Fibroblast of lung (primary cell): Measurements from ENCODE around the gene TNP2. TPM values are rescaled to one million over a fixed set of nuclear protein-coding genes. Genes with fewer than 3 reads are reported as not detected.

Source experiments
- DNase-seq, 2 donors: peaks; one replicate each; pipeline versions ENCODE4 v3.0.0 to v3.0.0-alpha.2; 2010; ENCODE audit warnings: low read depth in 2 of 2
- H2AFZ ChIP-seq: 2 replicates; pipeline ENCODE4 v1.5.1; 2012; ENCODE audit warnings: low read length, control low read depth, inconsistent platforms
- H3K27ac ChIP-seq: 2 replicates; pipeline ENCODE4 v1.5.1; 2011; ENCODE audit warnings: low read length, control low read depth; ENCODE audit not compliant: insufficient read depth
- H3K27me3 ChIP-seq: 2 replicates; pipeline ENCODE4 v1.5.1; 2011; ENCODE audit warnings: mild to moderate bottlenecking, low read length; ENCODE audit not compliant: control insufficient read depth, insufficient read depth
- H3K36me3 ChIP-seq: 2 replicates; pipeline ENCODE4 v1.5.1; 2011; ENCODE audit warnings: low read length; ENCODE audit not compliant: control insufficient read depth, insufficient read depth
- H3K4me1 ChIP-seq: 2 replicates; pipeline ENCODE4 v1.5.1; 2011; ENCODE audit warnings: low read length; ENCODE audit not compliant: control insufficient read depth, insufficient read depth; ENCODE audit errors: extremely low read depth
- H3K4me2 ChIP-seq: 2 replicates; pipeline ENCODE4 v1.5.1; 2011; ENCODE audit warnings: low read length, control low read depth; ENCODE audit not compliant: insufficient read depth; ENCODE audit errors: extremely low read depth
- H3K4me3 ChIP-seq, 4 experiments: fragments of 200-600 bp in 1 of 4; sonication (generic) in 1 of 4; replicated peaks in 1 of 4; 2 replicates each; pipeline ENCODE4 v1.5.1; 2011 to 2016; ENCODE audit warnings: low read length in 4 of 4, low read depth in 3 of 4, mild to moderate bottlenecking in 3 of 4, control low read depth in 2 of 4, inconsistent platforms in 1 of 4, mixed read lengths in 1 of 4; ENCODE audit not compliant: insufficient read depth in 1 of 4; ENCODE audit errors: control extremely low read depth in 1 of 4
- H3K79me2 ChIP-seq: 2 replicates; pipeline ENCODE4 v1.5.1; 2012; ENCODE audit warnings: mild to moderate bottlenecking, low read length, inconsistent platforms; ENCODE audit not compliant: control insufficient read depth, insufficient read depth
- H3K9ac ChIP-seq: 2 replicates; pipeline ENCODE4 v1.5.1; 2011; ENCODE audit warnings: mild to moderate bottlenecking, low read length, control low read depth; ENCODE audit not compliant: insufficient read depth
- H3K9me3 ChIP-seq: 2 replicates; pipeline ENCODE4 v1.5.1; 2012; ENCODE audit warnings: low read depth, low read length; ENCODE audit not compliant: control insufficient read depth, insufficient read depth
- H4K20me1 ChIP-seq: 2 replicates; pipeline ENCODE4 v1.5.1; 2011; ENCODE audit warnings: low read length; ENCODE audit not compliant: control insufficient read depth, insufficient read depth; ENCODE audit errors: extremely low read depth
- CTCF ChIP-seq, 2 donors: IDR thresholded peaks in 1 of 2; conservative IDR thresholded peaks in 1 of 2; 1 replicate in 1 of 2; 2 replicates in 1 of 2; pipeline ENCODE4 v1.5.1; 2011 to 2012; ENCODE audit warnings: low read length in 2 of 2, control low read depth in 1 of 2, inconsistent platforms in 1 of 2, low read depth in 1 of 2, mild to moderate bottlenecking in 1 of 2
- EZH2 ChIP-seq: IDR thresholded peaks from 2 replicates; pipeline ENCODE4 v1.5.1; 2012; ENCODE audit warnings: low read length, control low read depth, mild to moderate bottlenecking; ENCODE audit errors: missing control alignments
- polyA plus RNA-seq, 2 donors: library from polyadenylated mRNA; depleted of rRNA in 1 of 2; stranded (reverse) in 1 of 2; unstranded in 1 of 2; fragments of >200 nt; gene quantifications; 2 replicates each; pipeline ENCODE4 v1.2.1, GENCODE V29; 2011 to 2012; ENCODE audit warnings: missing spikeins in 1 of 2
- total RNA-seq: library from RNA; depleted of rRNA; stranded (reverse); fragments of >200 nt; gene quantifications from 2 replicates; pipeline ENCODE4 v1.2.1, GENCODE V29; 2014

The TNP2 gene
- total and polyA plus RNA-seq, 2 donors (not counting 1 experiment from before 2014, with no cell fraction given) = not detected

- Histone ChIP-seq H3K4me2 (no peak overlapping the region), H3K9me3 (no peaks in the 10 kb centered on the region), H3K36me3 (no peaks in the 10 kb centered on the region), H3K79me2 (no peaks in the 10 kb centered on the region), H3K27me3 (no peaks in the 10 kb centered on the region), H2AFZ (no peak overlapping the region), H3K9ac (no peak overlapping the region), H4K20me1 (no peaks in the 10 kb centered on the region), H3K27ac (no peak overlapping the region), H3K4me3 (no peak overlapping the region), H3K4me1 (no peaks in the 10 kb centered on the region)
- DNase-seq = no peak
- TF ChIP-seq CTCF (conservative IDR thresholded peaks at IDR 0.05 in 1 of 2, IDR thresholded peaks at IDR 0.05 in 1 of 2; ENCODE audit: low read depth in 1 of 2, low read length in 2 of 2) (no peak), EZH2 (no peak)
These were observed 38.0 kb upstream of the TNP2 start for GRCh38 chr16:11306997-11307638.

GRCh38 chr16:11306381-11306780 is 37.3 kb upstream of the TNP2 start:
- Histone ChIP-seq H3K4me2 (no peak overlapping the region), H3K27me3 (no peaks in the 10 kb centered on the region), H3K27ac (no peak overlapping the region), H3K36me3 (no peaks in the 10 kb centered on the region), H4K20me1 (no peaks in the 10 kb centered on the region), H3K9me3 (no peaks in the 10 kb centered on the region), H3K4me1 (no peaks in the 10 kb centered on the region), H3K4me3 (no peak overlapping the region), H3K79me2 (no peaks in the 10 kb centered on the region), H3K9ac (no peak overlapping the region), H2AFZ (no peak overlapping the region)
- no peak for TF ChIP-seq CTCF (conservative IDR thresholded peaks at IDR 0.05 in 1 of 2, IDR thresholded peaks at IDR 0.05 in 1 of 2; ENCODE audit: low read depth in 1 of 2, low read length in 2 of 2)
- no peak for DNase-seq

- no peak for DNase-seq
- TF ChIP-seq EZH2 (no peak), CTCF (conservative IDR thresholded peaks at IDR 0.05 in 1 of 2, IDR thresholded peaks at IDR 0.05 in 1 of 2; ENCODE audit: low read depth in 1 of 2, low read length in 2 of 2) (no peak)
- H3K9me3 ChIP-seq = no peaks in the 10 kb centered on the region
- no peaks in the 10 kb centered on the region for H4K20me1 ChIP-seq
- H3K27ac ChIP-seq = no peak overlapping the region
- no peak overlapping the region for H3K9ac ChIP-seq
- H3K4me1 ChIP-seq = no peaks in the 10 kb centered on the region
- no peaks in the 10 kb centered on the region for H3K79me2 ChIP-seq
- H3K4me3 ChIP-seq = no peak overlapping the region
- H3K36me3 ChIP-seq = no peaks in the 10 kb centered on the region
- no peaks in the 10 kb centered on the region for H3K27me3 ChIP-seq
- H2AFZ ChIP-seq = no peak overlapping the region
- no peak overlapping the region for H3K4me2 ChIP-seq
These were observed 34.4 kb upstream of the TNP2 start for GRCh38 chr16:11303405-11304138.
